ENCODE data around the gene COASY. TPM values are rescaled to one million over a fixed set of nuclear protein-coding genes. Genes with fewer than 3 reads are reported as not detected.
"Not testable (repeated sequence)": the region's sequence is repeated elsewhere in the genome, so short reads cannot be mapped to it uniquely, and the experiment has no call there.

The COASY gene
- total RNA-seq, 2 experiments from 2014 or later = 59.5 to 60.9 TPM

DNA sequence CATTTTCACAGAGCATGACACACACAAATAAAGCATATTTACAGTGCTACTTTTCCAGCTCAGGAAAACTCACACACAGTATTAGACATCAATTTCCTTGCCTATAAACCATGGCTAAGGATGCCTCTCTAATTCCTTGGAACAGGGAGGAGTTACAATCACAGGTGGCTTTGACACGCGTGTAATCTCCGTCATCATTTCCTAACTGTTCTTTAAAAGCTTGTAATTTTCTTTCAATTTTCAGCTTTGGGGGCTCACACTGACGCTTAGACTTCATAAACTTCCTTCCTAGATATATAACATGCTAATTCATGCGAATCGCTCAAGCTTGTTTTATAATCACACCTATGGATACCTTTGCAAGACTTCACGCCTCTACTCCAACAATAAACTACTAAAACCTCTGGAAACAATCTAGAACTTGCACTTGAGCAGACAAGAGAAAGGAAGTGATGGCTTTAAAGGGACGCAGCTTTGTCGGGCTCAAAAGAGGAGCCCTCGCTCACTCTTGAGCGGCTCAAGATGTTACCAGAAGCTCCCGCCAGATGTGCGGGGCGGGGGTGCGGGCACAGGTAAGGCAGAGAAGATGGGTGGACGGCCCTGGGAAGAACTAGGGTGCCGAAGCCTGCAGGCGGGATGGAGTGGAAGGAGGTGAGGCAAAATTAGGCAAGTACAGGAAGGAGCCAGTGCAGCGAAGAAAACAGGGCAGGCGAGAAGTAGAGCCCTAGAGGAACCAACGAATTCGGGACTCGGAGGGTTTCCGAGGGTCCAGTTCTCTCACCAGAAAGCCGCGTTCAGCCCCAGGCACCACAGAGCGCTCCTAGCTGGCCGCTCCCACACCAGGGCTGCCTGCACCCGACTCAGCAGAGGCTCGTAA, 46.6 kb downstream of the COASY start:
- ChIA-PET CTCF (interaction anchor here (0.6 to 3.3 kb wide), 13 partner anchors 8 to 389 kb away, joined by 3 to 33 read pairs (median 4); partner anchors contain the start of genes PSMC3IP, RPL27 and TUBG2), POLR2A (interaction anchor here (0.6 to 2.0 kb wide), 17 partner anchors 8 to 165 kb away, joined by 3 to 12 read pairs (median 4); partner anchors contain the start of gene PSMC3IP)
- intact Hi-C loops (cut with micrococcal nuclease) = no loop called here
- H3K27me3 Mint-ChIP-seq = no peaks in the 10 kb centered on the region
- peak; percentile 51 for ATAC-seq
- no peak for TF ChIP-seq CTCF (IDR thresholded peaks at IDR 0.05)
- H3K27ac Mint-ChIP-seq = peak overlapping the region; percentile 97
- peaks cover 36% of the 10 kb centered on the region for H3K4me1 Mint-ChIP-seq (ENCODE audit: low read depth)
- H3K4me3 Mint-ChIP-seq = peak overlapping the region; percentile 99
- H3K9me3 Mint-ChIP-seq = no peaks in the 10 kb centered on the region
- peak; percentile 34 for DNase-seq
- H3K36me3 Mint-ChIP-seq (ENCODE audit: low read depth) = peaks cover 15% of the 10 kb centered on the region

- ChIA-PET CTCF (interaction anchor here (0.6 to 3.3 kb wide), 11 partner anchors 9 to 389 kb away, joined by 3 to 33 read pairs (median 4); partner anchors contain the start of genes PSMC3IP and RPL27), POLR2A (interaction anchor here (0.6 to 2.0 kb wide), 11 partner anchors 9 to 224 kb away, joined by 3 to 12 read pairs (median 4); partner anchors contain the start of gene PSMC3IP)
- DNase-seq = peak; percentile 99
- Mint-ChIP-seq H3K4me3 (peak within 1 kb of the TSS; percentile 99), H3K9me3 (no peaks in the 10 kb centered on the region), H3K4me1 (ENCODE audit: low read depth) (peaks cover 32% of the 10 kb centered on the region), H3K27ac (peak within 1 kb of the TSS; percentile 97), H3K27me3 (no peaks in the 10 kb centered on the region), H3K36me3 (ENCODE audit: low read depth) (peaks cover 23% of the 10 kb centered on the region)
- TF ChIP-seq CTCF (IDR thresholded peaks at IDR 0.05) = no peak
- intact Hi-C loops (cut with micrococcal nuclease) = no loop called here
- ATAC-seq = peak; percentile 95
Measured at GRCh38 chr17:42609182-42609813, 47.4 kb downstream of the COASY start, which contains the start of the genes RETREG3 and TUBG1. Gene RETREG3 (minus strand): TSS chr17:42609374. CDS start chr17:42609324, 50 bp downstream. Gene TUBG1 (plus strand): TSS chr17:42609683. CDS start chr17:42609738, 55 bp downstream.

DNA sequence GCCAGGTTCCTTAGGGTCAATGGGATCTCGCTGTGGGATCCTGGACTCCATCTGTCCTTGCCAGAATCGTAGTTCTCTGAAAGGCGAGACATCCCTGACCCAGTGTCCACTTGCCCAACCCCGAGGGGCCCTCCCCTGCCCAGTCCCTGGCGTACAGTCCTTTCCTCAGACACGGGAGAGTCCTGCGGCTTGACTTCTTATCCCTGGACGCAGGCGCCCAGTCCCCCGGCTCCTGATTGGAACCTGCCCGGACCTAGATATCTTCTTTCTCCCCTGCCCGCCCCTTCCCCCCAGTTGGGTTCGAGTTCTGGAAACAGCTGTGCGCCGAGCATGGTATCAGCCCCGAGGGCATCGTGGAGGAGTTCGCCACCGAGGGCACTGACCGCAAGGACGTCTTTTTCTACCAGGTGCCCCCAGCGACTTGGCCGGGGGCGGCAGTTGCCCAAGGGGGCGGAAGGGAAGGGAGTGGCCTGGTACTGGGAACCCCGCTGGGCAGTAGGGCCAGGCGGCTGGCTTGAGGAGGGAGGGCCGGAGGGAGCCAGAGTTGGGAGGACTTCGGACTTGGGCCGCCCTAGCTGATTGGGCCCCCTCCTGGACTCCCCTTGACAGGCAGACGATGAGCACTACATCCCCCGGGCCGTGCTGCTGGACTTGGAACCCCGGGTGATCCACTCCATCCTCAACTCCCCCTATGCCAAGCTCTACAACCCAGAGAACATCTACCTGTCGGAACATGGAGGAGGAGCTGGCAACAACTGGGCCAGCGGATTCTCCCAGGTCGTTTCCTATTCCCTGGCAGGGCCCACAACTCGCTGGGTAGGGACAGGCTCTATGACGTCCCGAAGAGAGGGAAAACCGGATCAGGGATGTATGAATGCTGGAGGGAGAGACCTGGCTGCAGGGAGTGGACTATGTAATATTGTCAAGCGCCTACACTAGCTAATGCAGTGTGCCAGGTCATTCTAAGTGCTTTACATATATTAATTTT, 48.2 kb downstream of the COASY start:
- Mint-ChIP-seq H3K36me3 (ENCODE audit: low read depth) (peaks cover 29% of the 10 kb centered on the region), H3K4me1 (ENCODE audit: low read depth) (peaks cover 26% of the 10 kb centered on the region), H3K27ac (peak overlapping the region; percentile 97), H3K4me3 (peak overlapping the region; percentile 99)
- CTCF ChIA-PET = interaction anchor here (0.9 to 3.3 kb wide), 6 partner anchors 8 to 388 kb away, joined by 3 to 33 read pairs (median 5); partner anchors contain the start of genes PSMC3IP and RPL27
- POLR2A ChIA-PET = interaction anchor here (0.6 to 2.0 kb wide), 7 partner anchors 8 to 224 kb away, joined by 3 to 12 read pairs (median 4); partner anchors contain the start of gene PSMC3IP
- H3K27me3 Mint-ChIP-seq; intact Hi-C loops (cut with micrococcal nuclease); H3K9me3 Mint-ChIP-seq; ATAC-seq: not testable (repeated sequence)
- peak; percentile 35 for DNase-seq

DNA sequence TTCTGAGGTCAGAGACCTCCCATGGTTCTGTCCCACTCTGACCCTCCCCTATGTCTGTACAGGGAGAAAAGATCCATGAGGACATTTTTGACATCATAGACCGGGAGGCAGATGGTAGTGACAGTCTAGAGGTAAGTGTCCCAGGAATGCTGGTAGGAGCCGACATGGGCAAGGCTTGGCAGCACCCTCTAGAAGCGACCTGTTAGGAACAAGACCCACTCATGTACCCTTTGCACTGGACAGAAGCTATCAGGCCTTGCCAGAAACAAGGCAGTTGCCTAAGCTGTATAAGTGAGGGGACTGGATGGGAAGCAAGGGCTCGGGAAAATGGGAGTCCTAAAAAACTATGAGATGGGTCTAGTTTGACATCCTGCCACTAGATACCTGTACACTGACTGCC, 50.1 kb downstream of the COASY start:
- ATAC-seq = no peak
- CTCF ChIA-PET = interaction anchor here (1.2 kb wide), 1 partner anchor 34 kb away, joined by 8 read pairs; the partner anchor contains the start of gene PSMC3IP
- POLR2A ChIA-PET = no interaction called here

More for the DNA sequence above, 50.1 kb downstream of the COASY start:
- no peak overlapping the region for H3K27ac Mint-ChIP-seq
- no peak overlapping the region for H3K4me3 Mint-ChIP-seq
- DNase-seq = no peak
- H3K4me1 Mint-ChIP-seq (ENCODE audit: low read depth) = peaks cover 11% of the 10 kb centered on the region
- TF ChIP-seq CTCF (IDR thresholded peaks at IDR 0.05) = no peak
- H3K27me3 Mint-ChIP-seq = no peaks in the 10 kb centered on the region
- intact Hi-C loops (cut with micrococcal nuclease) = no loop called here
- H3K9me3 Mint-ChIP-seq = no peaks in the 10 kb centered on the region
- peaks cover 36% of the 10 kb centered on the region for H3K36me3 Mint-ChIP-seq (ENCODE audit: low read depth)
